HG03521 (cell line): ENCODE data around the gene PRDM10.

ENCODE experiments used
- ATAC-seq: cut with Tn5 transposase; IDR thresholded peaks from one replicate; pipeline ENCODE4 v1.9.1; 2021; ENCODE audit warnings: mild to moderate bottlenecking, moderate library complexity; ENCODE audit not compliant: unreplicated experiment

PRDM10 gene

GRCh38 chr11:129950101-129951091 lies 52.2 kb downstream of the PRDM10 start:
- no peak for ATAC-seq

- ATAC-seq = no peak
Measured at GRCh38 chr11:129948926-129949466, 53.6 kb downstream of the PRDM10 start.

GRCh38 chr11:129947474-129947873 lies 55.2 kb downstream of the PRDM10 start:
- ATAC-seq = no peak

- no peak for ATAC-seq
Measured at GRCh38 chr11:129946965-129947364, 55.7 kb downstream of the PRDM10 start.

- no peak for ATAC-seq
Measured at GRCh38 chr11:129946256-129946655, 56.4 kb downstream of the PRDM10 start.

- no peak for ATAC-seq
Measured at GRCh38 chr11:129945373-129945772, 57.3 kb downstream of the PRDM10 start.

GRCh38 chr11:129944696-129945095 lies 57.9 kb downstream of the PRDM10 start:
- ATAC-seq = no peak

GRCh38 chr11:129943036-129943435 lies 59.6 kb downstream of the PRDM10 start:
- no peak for ATAC-seq

GRCh38 chr11:129939510-129939909 lies 63.1 kb downstream of the PRDM10 start:
- ATAC-seq = no peak

GRCh38 chr11:129938764-129939163 lies 63.9 kb downstream of the PRDM10 start:
- ATAC-seq = no peak

GRCh38 chr11:129937592-129938238 lies 64.9 kb downstream of the PRDM10 start:
- ATAC-seq = no peak

GRCh38 chr11:129935723-129936122 lies 66.9 kb downstream of the PRDM10 start:
- no peak for ATAC-seq

- no peak for ATAC-seq
Measured at GRCh38 chr11:129933891-129934290, 68.7 kb downstream of the PRDM10 start.

GRCh38 chr11:129933262-129933661 lies 69.4 kb downstream of the PRDM10 start:
- no peak for ATAC-seq

GRCh38 chr11:129932381-129933067 lies 70.1 kb downstream of the PRDM10 start:
- no peak for ATAC-seq

- no peak for ATAC-seq
Measured at GRCh38 chr11:129930743-129931142, 71.9 kb downstream of the PRDM10 start.

GRCh38 chr11:129930296-129930695 lies 72.3 kb downstream of the PRDM10 start:
- no peak for ATAC-seq

GRCh38 chr11:129929721-129930120 lies 72.9 kb downstream of the PRDM10 start:
- ATAC-seq = no peak

GRCh38 chr11:129928923-129929692 lies 73.5 kb downstream of the PRDM10 start:
- ATAC-seq = no peak

GRCh38 chr11:129922674-129923073 lies 80.0 kb downstream of the PRDM10 start:
- ATAC-seq = no peak
